ENCODE measurements around the gene C1orf74.
A peak's percentile ranks its signal among the peaks of the same experiment; 100 is the strongest.

C1orf74 gene

GRCh38 chr1:209784265-209785169 is at the start of gene C1orf74:
Gene C1orf74 (minus strand): TSS chr1:209784559. CDS start chr1:209783634, 925 bp downstream.
- DNase-seq = peak; percentile 100

- DNase-seq = no peak
These were observed 47.3 kb upstream of the C1orf74 start for GRCh38 chr1:209831615-209832014.

- DNase-seq = no peak
These were observed 46.4 kb upstream of the C1orf74 start for GRCh38 chr1:209830722-209831121.

- DNase-seq = no peak
These were observed 45.4 kb upstream of the C1orf74 start for GRCh38 chr1:209829716-209830115.

GRCh38 chr1:209827384-209828262 is 43.3 kb upstream of the C1orf74 start, which contains the start of gene UTP25:
Gene UTP25 (plus strand): TSS chr1:209827972. CDS start chr1:209828064, 92 bp downstream.
- peak; percentile 99 for DNase-seq

GRCh38 chr1:209825591-209826434 is 41.5 kb upstream of the C1orf74 start:
- no peak for DNase-seq

- peak; percentile 65 for DNase-seq
These were observed 39.0 kb upstream of the C1orf74 start for GRCh38 chr1:209823143-209824041.

- DNase-seq = no peak
These were observed 38.3 kb upstream of the C1orf74 start for GRCh38 chr1:209822706-209823105.

- DNase-seq = no peak
These were observed 36.6 kb upstream of the C1orf74 start for GRCh38 chr1:209820986-209821385.

GRCh38 chr1:209819058-209819457 is 34.7 kb upstream of the C1orf74 start:
- DNase-seq = no peak

GRCh38 chr1:209817691-209818090 is 33.3 kb upstream of the C1orf74 start:
- no peak for DNase-seq

- DNase-seq = no peak
These were observed 32.6 kb upstream of the C1orf74 start for GRCh38 chr1:209816923-209817322.

GRCh38 chr1:209815931-209816341 is 31.6 kb upstream of the C1orf74 start:
- no peak for DNase-seq

- no peak for DNase-seq
These were observed 31.1 kb upstream of the C1orf74 start for GRCh38 chr1:209815490-209815889.

- no peak for DNase-seq
These were observed 29.5 kb upstream of the C1orf74 start for GRCh38 chr1:209813902-209814301.

GRCh38 chr1:209810783-209811182 is 26.4 kb upstream of the C1orf74 start:
- DNase-seq = no peak

- no peak for DNase-seq
These were observed 25.3 kb upstream of the C1orf74 start for GRCh38 chr1:209809611-209810010.

- peak; percentile 82 for DNase-seq
These were observed 23.8 kb upstream of the C1orf74 start for GRCh38 chr1:209808059-209808581.

GRCh38 chr1:209807509-209807908 is 23.1 kb upstream of the C1orf74 start:
- no peak for DNase-seq

GRCh38 chr1:209805875-209806760 is 21.8 kb upstream of the C1orf74 start, which contains the start of gene IRF6:
Gene IRF6 (minus strand): TSS chr1:209806142. CDS start chr1:209801413, 4,729 bp downstream.
- DNase-seq = peak; percentile 85
